RWPE1 (cell line): ENCODE data around the gene RAD51.

Experiments used
- CTCF ChIA-PET: fragments of 350-600 bp; sonication (Branson Sonifier 250); formaldehyde crosslinking; extraction: SDS; loops from one replicate; lab custom pipeline; 2021; lab: Yijun Ruan, JAX
- POLR2A ChIA-PET: fragments of 400-600 bp; formaldehyde crosslinking; extraction: SDS; loops from one replicate; lab custom pipeline; 2020; ENCODE audit warnings: antibody characterized with exemption; ENCODE audit not compliant: low non-redundant PET; lab: Yijun Ruan, JAX
- DNase-seq: peaks from one replicate; pipeline ENCODE4 v3.0.0; 2012; ENCODE audit warnings: low spot score
- H3K27ac ChIP-seq: fragments of 450-650 bp; 2 replicates; pipeline ENCODE4 v1.5.1; 2017
- TF ChIP-seq, protein P1 (sequence below): fragments of 450-650 bp; conservative IDR thresholded peaks from 2 replicates; pipeline ENCODE4 v1.5.1; 2017; ENCODE audit warnings: low read depth, mild to moderate bottlenecking

Gene RAD51

DNA sequence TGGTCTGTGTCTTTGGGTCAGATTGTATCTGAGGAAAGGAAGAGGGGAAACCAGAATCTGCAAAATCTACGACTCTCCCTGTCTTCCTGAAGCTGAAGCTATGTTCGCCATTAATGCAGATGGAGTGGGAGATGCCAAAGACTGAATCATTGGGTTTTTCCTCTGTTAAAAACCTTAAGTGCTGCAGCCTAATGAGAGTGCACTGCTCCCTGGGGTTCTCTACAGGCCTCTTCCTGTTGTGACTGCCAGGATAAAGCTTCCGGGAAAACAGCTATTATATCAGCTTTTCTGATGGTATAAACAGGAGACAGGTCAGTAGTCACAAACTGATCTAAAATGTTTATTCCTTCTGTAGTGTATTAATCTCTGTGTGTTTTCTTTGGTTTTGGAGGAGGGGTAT, 36.1 kb downstream of the RAD51 start:
- POLR2A ChIA-PET, result no interaction called here
- TF ChIP-seq, protein P1, sequence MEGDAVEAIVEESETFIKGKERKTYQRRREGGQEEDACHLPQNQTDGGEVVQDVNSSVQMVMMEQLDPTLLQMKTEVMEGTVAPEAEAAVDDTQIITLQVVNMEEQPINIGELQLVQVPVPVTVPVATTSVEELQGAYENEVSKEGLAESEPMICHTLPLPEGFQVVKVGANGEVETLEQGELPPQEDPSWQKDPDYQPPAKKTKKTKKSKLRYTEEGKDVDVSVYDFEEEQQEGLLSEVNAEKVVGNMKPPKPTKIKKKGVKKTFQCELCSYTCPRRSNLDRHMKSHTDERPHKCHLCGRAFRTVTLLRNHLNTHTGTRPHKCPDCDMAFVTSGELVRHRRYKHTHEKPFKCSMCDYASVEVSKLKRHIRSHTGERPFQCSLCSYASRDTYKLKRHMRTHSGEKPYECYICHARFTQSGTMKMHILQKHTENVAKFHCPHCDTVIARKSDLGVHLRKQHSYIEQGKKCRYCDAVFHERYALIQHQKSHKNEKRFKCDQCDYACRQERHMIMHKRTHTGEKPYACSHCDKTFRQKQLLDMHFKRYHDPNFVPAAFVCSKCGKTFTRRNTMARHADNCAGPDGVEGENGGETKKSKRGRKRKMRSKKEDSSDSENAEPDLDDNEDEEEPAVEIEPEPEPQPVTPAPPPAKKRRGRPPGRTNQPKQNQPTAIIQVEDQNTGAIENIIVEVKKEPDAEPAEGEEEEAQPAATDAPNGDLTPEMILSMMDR, result no peak
- no peak overlapping the region for H3K27ac ChIP-seq
- CTCF ChIA-PET, result interaction anchor here (1.0 kb wide), 1 partner anchor 9 kb away, joined by 3 read pairs; no protein-coding TSS in a partner anchor
- DNase-seq, result no peak

DNA sequence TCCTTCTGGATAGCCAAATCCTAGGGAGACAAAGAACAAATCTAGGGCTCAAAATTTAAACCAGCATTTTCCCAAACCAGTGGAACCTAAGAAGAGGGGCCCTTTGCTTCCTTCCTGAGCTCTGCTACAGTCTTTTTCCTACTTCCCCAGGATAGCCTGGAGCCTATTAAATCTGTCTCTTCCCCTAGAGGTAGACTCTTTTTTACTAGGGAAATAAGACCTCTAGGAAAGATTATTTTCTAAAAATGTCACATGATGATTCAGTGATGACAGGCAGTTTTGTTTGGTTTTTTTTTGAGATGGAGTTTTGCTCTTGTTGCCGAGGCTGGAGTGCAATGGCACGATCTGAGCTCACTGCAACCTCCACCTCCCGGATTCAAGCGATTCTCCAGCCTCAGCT, 41.6 kb downstream of the RAD51 start:
- H3K27ac ChIP-seq, result 0 out of 2 replicates have a peak overlapping the region, but pooled peaks have one; percentile 20
- POLR2A ChIA-PET, result no interaction called here
- CTCF ChIA-PET, result no interaction called here

DNA sequence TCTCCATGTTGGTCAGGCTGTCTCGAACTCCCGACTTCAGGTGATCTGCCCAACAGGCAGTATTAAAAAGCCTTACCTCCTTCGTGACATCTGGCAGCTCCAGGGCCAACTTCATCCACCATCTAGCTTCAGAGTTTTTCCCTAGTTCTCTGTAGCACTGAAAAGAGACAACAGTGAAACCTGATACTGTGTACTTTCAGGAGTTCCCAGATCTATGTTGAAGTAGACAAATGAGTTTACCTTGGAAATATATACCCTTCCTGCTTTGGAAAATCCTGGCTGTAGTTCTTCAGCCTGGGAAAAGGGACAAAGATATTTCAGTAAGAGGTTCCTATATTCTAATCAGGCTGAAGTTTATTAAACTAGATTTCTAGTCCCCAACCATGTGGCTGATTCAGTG, 42.1 kb downstream of the RAD51 start:
- DNase-seq, result no peak
- ChIA-PET POLR2A (no interaction called here), CTCF (no interaction called here)
- H3K27ac ChIP-seq, result 0 out of 2 replicates have a peak overlapping the region, but pooled peaks have one; percentile 20
- TF ChIP-seq, protein P1, result no peak

More for the DNA sequence above, 41.6 kb downstream of the RAD51 start:
- no peak for DNase-seq
- TF ChIP-seq, protein P1, result no peak

DNA sequence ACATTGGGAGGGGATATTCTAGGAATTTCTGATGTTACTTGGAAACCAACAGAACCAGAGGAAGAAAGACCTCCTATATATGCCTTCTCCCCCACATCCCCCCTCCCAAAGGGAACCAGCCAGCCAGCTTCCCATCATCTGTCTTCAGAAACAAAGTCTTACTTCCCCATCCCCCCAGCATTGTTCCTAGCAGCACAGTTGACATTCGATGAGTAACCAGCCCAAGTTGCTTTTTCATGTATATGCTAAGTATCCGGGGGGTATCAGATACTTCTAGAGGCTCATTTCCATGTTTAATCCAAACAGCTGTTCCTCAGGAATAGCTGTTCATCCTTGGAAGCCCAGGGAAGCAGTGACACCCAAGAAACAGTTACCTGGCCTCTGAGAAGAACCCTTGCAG, 44.1 kb downstream of the RAD51 start:
- ChIA-PET CTCF (interaction anchor here (0.7 to 0.8 kb wide), 3 partner anchors 8 to 477 kb away, joined by 3 read pairs; no protein-coding TSS in a partner anchor), POLR2A (interaction anchor here (0.7 kb wide), 1 partner anchor 26 kb away, joined by 3 read pairs; no protein-coding TSS in a partner anchor)
- TF ChIP-seq, protein P1, result no peak
- no peak overlapping the region for H3K27ac ChIP-seq
- DNase-seq, result no peak

DNA sequence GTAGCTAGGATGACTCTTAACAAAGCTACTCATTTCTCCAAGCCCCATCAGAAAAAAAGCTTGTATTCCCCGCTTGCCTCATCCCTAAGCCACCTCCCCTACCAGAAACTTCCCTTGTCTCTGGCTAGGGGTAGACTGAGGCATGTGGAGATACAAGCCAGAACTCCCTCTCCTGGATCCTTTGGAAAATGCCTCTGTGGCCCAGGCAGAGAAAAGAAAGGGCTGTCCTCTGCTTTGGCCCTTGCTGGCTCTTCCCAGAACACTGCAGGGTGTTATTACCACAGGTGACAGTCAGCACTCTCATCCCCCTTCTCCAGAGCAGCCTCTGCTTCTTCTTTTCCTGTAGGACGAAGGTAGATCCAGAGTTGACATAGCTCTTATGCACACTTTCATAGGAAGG, 44.9 kb downstream of the RAD51 start:
- CTCF ChIA-PET, result interaction anchor here (0.7 to 0.8 kb wide), 4 partner anchors 9 to 476 kb away, joined by 3 read pairs; no protein-coding TSS in a partner anchor

DNA sequence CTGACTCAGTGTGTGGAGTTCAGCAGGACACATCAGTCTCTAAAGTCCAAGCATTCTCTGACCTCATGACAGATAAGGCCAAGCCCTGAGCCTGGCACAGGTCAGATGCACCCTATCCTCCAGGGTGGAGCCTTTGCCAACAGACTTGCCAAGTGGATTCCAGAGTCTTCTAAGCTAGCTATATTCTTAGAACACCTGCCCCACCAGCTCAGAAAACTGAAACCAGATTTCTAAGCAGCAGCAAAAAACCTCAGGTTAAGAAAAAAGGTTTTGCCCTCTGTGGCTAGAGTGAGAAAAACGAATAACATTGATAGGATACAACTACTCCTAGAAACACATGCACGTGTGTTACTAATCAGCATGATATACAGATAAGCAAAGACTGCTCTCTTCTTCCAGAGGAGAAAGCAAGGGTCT, 48.5 kb downstream of the RAD51 start:
- CTCF ChIA-PET, result interaction anchor here (1.1 kb wide), 2 partner anchors 20 to 39 kb away, joined by 4 to 5 read pairs; partner anchors contain the start of gene GCHFR
- no peak for DNase-seq
- POLR2A ChIA-PET, result no interaction called here
- TF ChIP-seq, protein P1, result no peak
- peak overlapping the region; percentile 86 for H3K27ac ChIP-seq

More for the DNA sequence above, 44.9 kb downstream of the RAD51 start:
- TF ChIP-seq, protein P1, result no peak
- H3K27ac ChIP-seq, result peak overlapping the region; percentile 44
- POLR2A ChIA-PET, result no interaction called here
- no peak for DNase-seq
